ENCODE results near the gene CMTM6.

DNA sequence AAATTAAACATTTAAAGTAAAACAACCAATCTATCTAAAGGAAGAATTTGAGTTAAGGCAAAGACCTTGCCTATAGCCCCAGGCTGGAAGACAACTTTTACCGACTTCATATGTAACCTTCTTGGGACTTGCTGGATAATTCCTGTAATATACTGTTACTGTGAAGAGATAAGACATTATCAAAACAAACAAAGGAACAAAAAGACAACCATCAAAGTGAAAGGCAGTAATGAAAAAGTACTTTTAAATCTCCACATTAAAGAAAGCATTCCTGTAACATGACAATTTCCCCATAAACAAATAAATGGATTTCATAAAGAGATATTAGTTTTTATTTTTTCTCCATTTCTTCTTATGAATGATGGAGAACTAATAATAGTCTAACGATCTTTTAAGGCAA is 2.4 kb downstream of the CMTM6 start:
- TF ChIP-seq, protein P1, sequence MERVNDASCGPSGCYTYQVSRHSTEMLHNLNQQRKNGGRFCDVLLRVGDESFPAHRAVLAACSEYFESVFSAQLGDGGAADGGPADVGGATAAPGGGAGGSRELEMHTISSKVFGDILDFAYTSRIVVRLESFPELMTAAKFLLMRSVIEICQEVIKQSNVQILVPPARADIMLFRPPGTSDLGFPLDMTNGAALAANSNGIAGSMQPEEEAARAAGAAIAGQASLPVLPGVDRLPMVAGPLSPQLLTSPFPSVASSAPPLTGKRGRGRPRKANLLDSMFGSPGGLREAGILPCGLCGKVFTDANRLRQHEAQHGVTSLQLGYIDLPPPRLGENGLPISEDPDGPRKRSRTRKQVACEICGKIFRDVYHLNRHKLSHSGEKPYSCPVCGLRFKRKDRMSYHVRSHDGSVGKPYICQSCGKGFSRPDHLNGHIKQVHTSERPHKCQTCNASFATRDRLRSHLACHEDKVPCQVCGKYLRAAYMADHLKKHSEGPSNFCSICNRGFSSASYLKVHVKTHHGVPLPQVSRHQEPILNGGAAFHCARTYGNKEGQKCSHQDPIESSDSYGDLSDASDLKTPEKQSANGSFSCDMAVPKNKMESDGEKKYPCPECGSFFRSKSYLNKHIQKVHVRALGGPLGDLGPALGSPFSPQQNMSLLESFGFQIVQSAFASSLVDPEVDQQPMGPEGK (CRISPR knock-in tag; IDR thresholded peaks at IDR 0.05; ENCODE audit: borderline replicate concordance) = no peak
- no peak for TF ChIP-seq ZFP3 (CRISPR knock-in tag; IDR thresholded peaks at IDR 0.05)
- no peak for TF ChIP-seq ARNTL (CRISPR knock-in tag; IDR thresholded peaks at IDR 0.05; ENCODE audit: borderline replicate concordance, low read depth)
- no peak for TF ChIP-seq ESRRG (CRISPR knock-in tag; IDR thresholded peaks at IDR 0.05)
- TF ChIP-seq, protein P2, sequence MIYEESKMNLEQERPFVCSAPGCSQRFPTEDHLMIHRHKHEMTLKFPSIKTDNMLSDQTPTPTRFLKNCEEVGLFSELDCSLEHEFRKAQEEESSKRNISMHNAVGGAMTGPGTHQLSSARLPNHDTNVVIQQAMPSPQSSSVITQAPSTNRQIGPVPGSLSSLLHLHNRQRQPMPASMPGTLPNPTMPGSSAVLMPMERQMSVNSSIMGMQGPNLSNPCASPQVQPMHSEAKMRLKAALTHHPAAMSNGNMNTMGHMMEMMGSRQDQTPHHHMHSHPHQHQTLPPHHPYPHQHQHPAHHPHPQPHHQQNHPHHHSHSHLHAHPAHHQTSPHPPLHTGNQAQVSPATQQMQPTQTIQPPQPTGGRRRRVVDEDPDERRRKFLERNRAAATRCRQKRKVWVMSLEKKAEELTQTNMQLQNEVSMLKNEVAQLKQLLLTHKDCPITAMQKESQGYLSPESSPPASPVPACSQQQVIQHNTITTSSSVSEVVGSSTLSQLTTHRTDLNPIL (CRISPR knock-in tag; IDR thresholded peaks at IDR 0.05; ENCODE audit: low read depth) = no peak
